Subcutaneous abdominal adipose tissue (tissue), 5 donors: ENCODE results near the gene IGFALS.

ENCODE experiments used
- H3K27ac ChIP-seq: one replicate; pipeline ENCODE4 v1.7.0; 2013; ENCODE audit warnings: low read depth, mild to moderate bottlenecking, inconsistent platforms, low read length, moderate library complexity
- H3K27me3 ChIP-seq, 5 donors: one replicate each; pipeline ENCODE4 v1.7.0; 2013; ENCODE audit warnings: low read length in 5 of 5, inconsistent platforms in 1 of 5; ENCODE audit not compliant: control insufficient read depth in 5 of 5, insufficient read depth in 4 of 5
- H3K36me3 ChIP-seq, 5 donors: one replicate each; pipeline ENCODE4 v1.7.0; 2013; ENCODE audit warnings: low read length in 5 of 5; ENCODE audit not compliant: control insufficient read depth in 5 of 5, insufficient read depth in 5 of 5
- H3K4me1 ChIP-seq, 5 donors: one replicate each; pipeline ENCODE4 v1.7.0; 2013; ENCODE audit warnings: low read length in 5 of 5, mild to moderate bottlenecking in 3 of 5, moderate library complexity in 1 of 5; ENCODE audit not compliant: control insufficient read depth in 5 of 5, insufficient read depth in 5 of 5
- H3K4me3 ChIP-seq, 5 donors: one replicate each; pipeline ENCODE4 v1.7.0; 2013; ENCODE audit warnings: low read length in 5 of 5, low read depth in 1 of 5
- H3K9ac ChIP-seq, 5 donors: one replicate each; pipeline ENCODE4 v1.7.0; 2013; ENCODE audit warnings: low read length in 5 of 5, mild to moderate bottlenecking in 4 of 5, moderate library complexity in 3 of 5
- H3K9me3 ChIP-seq, 5 donors: one replicate each; pipeline ENCODE4 v1.7.0; 2013; ENCODE audit warnings: low read length in 5 of 5; ENCODE audit not compliant: control insufficient read depth in 5 of 5
- donor health status: healthy.
- donor health status: healthy.
- donor health status: healthy.
- donor health status: healthy.
- donor health status: healthy.

IGFALS gene

GRCh38 chr16:1793578-1794220, at the start of gene IGFALS:
Gene IGFALS (minus strand): TSS chr16:1793705. CDS start chr16:1793652, 53 bp downstream.
- Histone ChIP-seq H3K27me3 (no peaks in the 10 kb centered on the region), H3K9me3 (peaks cover 0 to 5% (median 4%) of the 10 kb centered on the region in 5 donors), H3K4me1 (no peaks in the 10 kb centered on the region), H3K4me3 (no peak within 1 kb of the TSS), H3K9ac (no peak within 1 kb of the TSS), H3K36me3 (peaks cover 0 to 31% (median 17%) of the 10 kb centered on the region in 5 donors), H3K27ac (no peak within 1 kb of the TSS)

DNA sequence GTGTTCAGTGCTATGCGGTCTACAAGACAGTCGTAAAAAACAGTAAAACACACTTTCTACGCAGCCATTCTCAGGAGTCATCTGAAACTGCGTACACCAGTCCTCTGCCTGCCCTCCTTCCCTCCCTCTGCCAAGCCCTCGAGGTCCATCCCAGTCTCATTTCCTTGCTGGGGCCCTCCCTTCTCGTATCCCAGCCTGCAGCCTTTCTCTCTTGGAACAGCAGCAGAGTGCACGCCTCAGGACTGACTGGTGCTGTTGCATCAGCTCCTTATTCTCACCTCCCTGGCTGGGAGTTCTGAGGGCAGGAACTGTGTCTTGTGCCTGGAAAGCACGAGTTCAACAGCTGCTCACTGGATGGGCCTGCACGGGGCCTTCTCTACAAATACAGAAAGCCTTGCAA, 46.0 kb upstream of the IGFALS start:
- no peaks in the 10 kb centered on the region for H3K4me1 ChIP-seq
- H3K36me3 ChIP-seq: peaks cover 0 to 4% (median 0%) of the 10 kb centered on the region in 5 donors
- H3K9me3 ChIP-seq: no peaks in the 10 kb centered on the region
- H3K4me3 ChIP-seq: no peak overlapping the region
- H3K27me3 ChIP-seq: no peaks in the 10 kb centered on the region
- no peak overlapping the region for H3K27ac ChIP-seq
- no peak overlapping the region for H3K9ac ChIP-seq

GRCh38 chr16:1834096-1834495, 40.6 kb upstream of the IGFALS start:
- Histone ChIP-seq H3K27me3 (no peaks in the 10 kb centered on the region), H3K4me1 (peaks cover 0 to 8% (median 4%) of the 10 kb centered on the region in 5 donors), H3K9ac (no peak overlapping the region), H3K27ac (no peak overlapping the region), H3K4me3 (no peak overlapping the region), H3K36me3 (peaks cover 0 to 20% (median 4%) of the 10 kb centered on the region in 5 donors), H3K9me3 (no peaks in the 10 kb centered on the region)

DNA sequence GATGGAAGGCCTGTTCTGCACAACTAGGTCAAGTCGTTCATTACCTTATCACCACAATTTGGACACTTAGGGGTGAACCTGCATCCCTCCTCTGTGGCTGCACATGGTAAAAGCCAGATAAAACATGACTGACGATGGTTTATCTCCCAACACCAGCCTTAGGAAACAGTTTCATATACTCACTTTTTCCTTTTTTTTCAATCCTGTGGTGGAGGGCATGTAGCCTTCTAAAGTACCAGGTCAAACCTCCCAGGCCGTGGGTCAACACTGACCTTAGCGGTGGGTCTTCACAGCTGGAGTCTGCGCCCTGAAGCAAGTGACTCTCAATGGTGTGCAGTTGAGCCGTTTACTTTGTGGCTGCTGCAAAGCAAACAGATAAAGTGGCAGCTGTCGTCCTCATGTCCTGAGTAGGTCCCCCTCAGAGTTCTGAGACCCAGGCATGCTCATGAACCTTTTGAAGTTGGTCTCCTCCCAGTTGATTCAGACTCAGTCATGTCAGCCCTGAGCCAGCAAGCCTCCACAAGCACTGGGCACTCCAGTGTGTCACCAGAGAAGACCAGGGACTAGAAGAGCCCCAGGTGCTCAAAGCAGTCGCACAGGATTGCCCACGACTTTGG, 39.4 kb upstream of the IGFALS start:
- Histone ChIP-seq H3K4me1 (peaks cover 0 to 17% (median 14%) of the 10 kb centered on the region in 5 donors), H3K4me3 (no peak overlapping the region), H3K36me3 (peaks cover 0 to 23% (median 4%) of the 10 kb centered on the region in 5 donors), H3K9me3 (no peaks in the 10 kb centered on the region), H3K27me3 (no peaks in the 10 kb centered on the region), H3K9ac (no peak overlapping the region), H3K27ac (no peak overlapping the region)

GRCh38 chr16:1831186-1832075, 37.9 kb upstream of the IGFALS start:
- peaks cover 0 to 27% (median 23%) of the 10 kb centered on the region in 5 donors for H3K4me1 ChIP-seq
- H3K4me3 ChIP-seq: no peak overlapping the region
- H3K9ac ChIP-seq: no peak overlapping the region
- H3K36me3 ChIP-seq: peaks cover 0 to 23% (median 4%) of the 10 kb centered on the region in 5 donors
- no peaks in the 10 kb centered on the region for H3K27me3 ChIP-seq
- no peak overlapping the region for H3K27ac ChIP-seq
- no peaks in the 10 kb centered on the region for H3K9me3 ChIP-seq

- Histone ChIP-seq H3K4me1 (peaks cover 0 to 35% (median 31%) of the 10 kb centered on the region in 5 donors), H3K36me3 (peaks cover 0 to 23% (median 4%) of the 10 kb centered on the region in 5 donors), H3K27ac (no peak overlapping the region), H3K9ac (no peak overlapping the region), H3K27me3 (no peaks in the 10 kb centered on the region), H3K4me3 (no peak overlapping the region), H3K9me3 (no peaks in the 10 kb centered on the region)
Observed at GRCh38 chr16:1830213-1830612, 36.7 kb upstream of the IGFALS start.

- Histone ChIP-seq H3K4me1 (peaks cover 0 to 48% (median 36%) of the 10 kb centered on the region in 5 donors), H3K9ac (peak overlapping the region in 2 of 5 donors; percentile 31 to 38), H3K36me3 (peaks cover 0 to 23% (median 4%) of the 10 kb centered on the region in 5 donors), H3K27ac (no peak overlapping the region), H3K9me3 (no peaks in the 10 kb centered on the region), H3K27me3 (no peaks in the 10 kb centered on the region), H3K4me3 (no peak overlapping the region)
Observed at GRCh38 chr16:1828645-1829410, 35.3 kb upstream of the IGFALS start.

- H3K9ac ChIP-seq: peak within 1 kb of the TSS; percentile 63 to 85 (median 81)
Observed at GRCh38 chr16:1826691-1827573, 33.4 kb upstream of the IGFALS start, which contains the start of the genes FAHD1 and HAGH. Gene FAHD1 (plus strand): TSS chr16:1827206. CDS start chr16:1827239, 33 bp downstream. Gene HAGH (minus strand): TSS chr16:1826825. CDS start chr16:1826787, 38 bp downstream.

More at GRCh38 chr16:1826691-1827573, 33.4 kb upstream of the IGFALS start, which contains the start of the genes FAHD1 and HAGH:
- Histone ChIP-seq H3K27ac (peak within 1 kb of the TSS; percentile 84), H3K27me3 (no peaks in the 10 kb centered on the region), H3K36me3 (peaks cover 0 to 33% (median 14%) of the 10 kb centered on the region in 5 donors), H3K4me3 (peak within 1 kb of the TSS; percentile 88 to 100 (median 91)), H3K9me3 (no peaks in the 10 kb centered on the region), H3K4me1 (peaks cover 0 to 49% (median 39%) of the 10 kb centered on the region in 5 donors)
